ENCODE results near the gene PGBD5.

DNA sequence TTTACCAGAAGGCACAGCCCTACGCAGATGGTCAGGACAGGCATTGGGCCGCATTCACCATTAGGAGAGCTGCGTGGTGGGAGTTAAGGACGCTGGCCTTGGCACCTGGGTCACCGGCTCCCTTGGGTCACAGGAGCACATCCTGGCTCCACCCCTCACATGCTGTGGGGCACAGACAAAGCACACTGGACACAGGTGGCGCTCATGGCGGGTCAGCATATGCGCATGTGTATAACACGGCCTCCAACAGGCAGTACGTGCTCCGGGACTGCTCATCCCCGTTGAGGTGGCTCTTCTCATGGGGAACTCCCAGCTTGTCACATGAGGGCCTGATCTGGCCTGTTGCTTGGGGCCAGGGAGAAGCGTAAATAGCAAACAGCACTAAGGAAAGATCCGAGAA is 25.0 kb downstream of the PGBD5 start:
- TF ChIP-seq, protein P1, sequence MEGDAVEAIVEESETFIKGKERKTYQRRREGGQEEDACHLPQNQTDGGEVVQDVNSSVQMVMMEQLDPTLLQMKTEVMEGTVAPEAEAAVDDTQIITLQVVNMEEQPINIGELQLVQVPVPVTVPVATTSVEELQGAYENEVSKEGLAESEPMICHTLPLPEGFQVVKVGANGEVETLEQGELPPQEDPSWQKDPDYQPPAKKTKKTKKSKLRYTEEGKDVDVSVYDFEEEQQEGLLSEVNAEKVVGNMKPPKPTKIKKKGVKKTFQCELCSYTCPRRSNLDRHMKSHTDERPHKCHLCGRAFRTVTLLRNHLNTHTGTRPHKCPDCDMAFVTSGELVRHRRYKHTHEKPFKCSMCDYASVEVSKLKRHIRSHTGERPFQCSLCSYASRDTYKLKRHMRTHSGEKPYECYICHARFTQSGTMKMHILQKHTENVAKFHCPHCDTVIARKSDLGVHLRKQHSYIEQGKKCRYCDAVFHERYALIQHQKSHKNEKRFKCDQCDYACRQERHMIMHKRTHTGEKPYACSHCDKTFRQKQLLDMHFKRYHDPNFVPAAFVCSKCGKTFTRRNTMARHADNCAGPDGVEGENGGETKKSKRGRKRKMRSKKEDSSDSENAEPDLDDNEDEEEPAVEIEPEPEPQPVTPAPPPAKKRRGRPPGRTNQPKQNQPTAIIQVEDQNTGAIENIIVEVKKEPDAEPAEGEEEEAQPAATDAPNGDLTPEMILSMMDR (conservative IDR thresholded peaks at IDR 0.05; ENCODE audit: low read length): no peak
- TF ChIP-seq EZH2phosphoT487 (IDR thresholded peaks at IDR 0.05; ENCODE audit: borderline replicate concordance, low read depth, low read length): no peak

All from OCI-LY7 (cell line).